ENCODE results near the gene SFMBT1.
A peak's percentile ranks its signal among the peaks of the same experiment; 100 is the strongest.

Gene SFMBT1

GRCh38 chr3:52917044-52917443 lies 128.8 kb downstream of the SFMBT1 start:
- no peak for DNase-seq (ENCODE audit: low read depth, low spot score)
- Histone ChIP-seq H3K36me3 (ENCODE audit: insufficient read depth, low read length) (no peaks in the 10 kb centered on the region), H3K4me3 (no peak overlapping the region), H3K27ac (no peak overlapping the region), H3K9me3 (ENCODE audit: low read depth, low read length) (no peaks in the 10 kb centered on the region), H3K9ac (ENCODE audit: insufficient read length) (no peak overlapping the region)
- TF ChIP-seq EZH2 (IDR thresholded peaks at IDR 0.05), result no peak
- no peak for TF ChIP-seq FOXP2 (optimal IDR thresholded peaks at IDR 0.05; ENCODE audit: control extremely low read depth, extremely low read length, insufficient read depth)
- no peak for TF ChIP-seq POLR2AphosphoS5 (IDR thresholded peaks at IDR 0.05; ENCODE audit: borderline replicate concordance, low read depth, low read length)

- TF ChIP-seq FOXP2 (optimal IDR thresholded peaks at IDR 0.05; ENCODE audit: control extremely low read depth, extremely low read length, insufficient read depth) (no peak), EZH2 (IDR thresholded peaks at IDR 0.05) (no peak), POLR2AphosphoS5 (IDR thresholded peaks at IDR 0.05; ENCODE audit: borderline replicate concordance, low read depth, low read length) (no peak)
- no peaks in the 10 kb centered on the region for H3K36me3 ChIP-seq (ENCODE audit: insufficient read depth, low read length)
- DNase-seq (ENCODE audit: low read depth, low spot score), result no peak
- no peaks in the 10 kb centered on the region for H3K9me3 ChIP-seq (ENCODE audit: low read depth, low read length)
- no peak overlapping the region for H3K4me3 ChIP-seq
- H3K9ac ChIP-seq (ENCODE audit: insufficient read length), result no peak overlapping the region
- no peak overlapping the region for H3K27ac ChIP-seq
These were observed 130.6 kb downstream of the SFMBT1 start for GRCh38 chr3:52915294-52915693.

GRCh38 chr3:52912885-52913731 lies 132.8 kb downstream of the SFMBT1 start:
- Histone ChIP-seq H3K36me3 (ENCODE audit: insufficient read depth, low read length) (no peaks in the 10 kb centered on the region), H3K9ac (ENCODE audit: insufficient read length) (no peak overlapping the region), H3K4me3 (no peak overlapping the region), H3K27ac (no peak overlapping the region), H3K9me3 (ENCODE audit: low read depth, low read length) (no peaks in the 10 kb centered on the region)
- DNase-seq (ENCODE audit: low read depth, low spot score), result no peak
- no peak for TF ChIP-seq FOXP2 (optimal IDR thresholded peaks at IDR 0.05; ENCODE audit: control extremely low read depth, extremely low read length, insufficient read depth)
- TF ChIP-seq POLR2AphosphoS5 (IDR thresholded peaks at IDR 0.05; ENCODE audit: borderline replicate concordance, low read depth, low read length), result no peak
- no peak for TF ChIP-seq EZH2 (IDR thresholded peaks at IDR 0.05)

GRCh38 chr3:52910823-52911222 lies 135.1 kb downstream of the SFMBT1 start:
- H3K4me3 ChIP-seq, result no peak overlapping the region
- no peaks in the 10 kb centered on the region for H3K36me3 ChIP-seq (ENCODE audit: insufficient read depth, low read length)
- TF ChIP-seq EZH2 (IDR thresholded peaks at IDR 0.05) (no peak), POLR2AphosphoS5 (IDR thresholded peaks at IDR 0.05; ENCODE audit: borderline replicate concordance, low read depth, low read length) (no peak), FOXP2 (optimal IDR thresholded peaks at IDR 0.05; ENCODE audit: control extremely low read depth, extremely low read length, insufficient read depth) (no peak)
- no peak overlapping the region for H3K27ac ChIP-seq
- no peak overlapping the region for H3K9ac ChIP-seq (ENCODE audit: insufficient read length)
- DNase-seq (ENCODE audit: low read depth, low spot score), result no peak
- no peaks in the 10 kb centered on the region for H3K9me3 ChIP-seq (ENCODE audit: low read depth, low read length)

GRCh38 chr3:52907497-52907896 lies 138.4 kb downstream of the SFMBT1 start:
- H3K4me3 ChIP-seq, result no peak overlapping the region
- TF ChIP-seq POLR2AphosphoS5 (IDR thresholded peaks at IDR 0.05; ENCODE audit: borderline replicate concordance, low read depth, low read length), result no peak
- H3K9me3 ChIP-seq (ENCODE audit: low read depth, low read length), result no peaks in the 10 kb centered on the region
- DNase-seq (ENCODE audit: low read depth, low spot score), result no peak
- no peak overlapping the region for H3K9ac ChIP-seq (ENCODE audit: insufficient read length)
- H3K27ac ChIP-seq, result no peak overlapping the region
- no peaks in the 10 kb centered on the region for H3K36me3 ChIP-seq (ENCODE audit: insufficient read depth, low read length)

- no peak overlapping the region for H3K4me3 ChIP-seq
- no peak for DNase-seq (ENCODE audit: low read depth, low spot score)
- TF ChIP-seq POLR2AphosphoS5 (IDR thresholded peaks at IDR 0.05; ENCODE audit: borderline replicate concordance, low read depth, low read length) (no peak), FOXP2 (optimal IDR thresholded peaks at IDR 0.05; ENCODE audit: control extremely low read depth, extremely low read length, insufficient read depth) (no peak), EZH2 (IDR thresholded peaks at IDR 0.05) (no peak)
- H3K27ac ChIP-seq, result no peak overlapping the region
- no peaks in the 10 kb centered on the region for H3K36me3 ChIP-seq (ENCODE audit: insufficient read depth, low read length)
- no peaks in the 10 kb centered on the region for H3K9me3 ChIP-seq (ENCODE audit: low read depth, low read length)
- no peak overlapping the region for H3K9ac ChIP-seq (ENCODE audit: insufficient read length)
These were observed 141.3 kb downstream of the SFMBT1 start for GRCh38 chr3:52904552-52904951.

- Histone ChIP-seq H3K9ac (ENCODE audit: insufficient read length) (no peak overlapping the region), H3K27ac (no peak overlapping the region), H3K36me3 (ENCODE audit: insufficient read depth, low read length) (no peaks in the 10 kb centered on the region), H3K4me3 (no peak overlapping the region), H3K9me3 (ENCODE audit: low read depth, low read length) (no peaks in the 10 kb centered on the region)
- TF ChIP-seq FOXP2 (optimal IDR thresholded peaks at IDR 0.05; ENCODE audit: control extremely low read depth, extremely low read length, insufficient read depth), result no peak
- TF ChIP-seq POLR2AphosphoS5 (IDR thresholded peaks at IDR 0.05; ENCODE audit: borderline replicate concordance, low read depth, low read length), result no peak
- no peak for TF ChIP-seq EZH2 (IDR thresholded peaks at IDR 0.05)
- DNase-seq (ENCODE audit: low read depth, low spot score), result no peak
These were observed 141.9 kb downstream of the SFMBT1 start for GRCh38 chr3:52904000-52904399.

- H3K27ac ChIP-seq, result no peak within 1 kb of the TSS
- H3K4me3 ChIP-seq, result peak within 1 kb of the TSS; percentile 79
- no peaks in the 10 kb centered on the region for H3K36me3 ChIP-seq (ENCODE audit: insufficient read depth, low read length)
- TF ChIP-seq POLR2AphosphoS5 (IDR thresholded peaks at IDR 0.05; ENCODE audit: borderline replicate concordance, low read depth, low read length) (no peak; the same call in 1 of the 2 replicates), FOXP2 (optimal IDR thresholded peaks at IDR 0.05; ENCODE audit: control extremely low read depth, extremely low read length, insufficient read depth) (no peak)
- peak within 1 kb of the TSS; percentile 62 for H3K9ac ChIP-seq (ENCODE audit: insufficient read length)
- H3K9me3 ChIP-seq (ENCODE audit: low read depth, low read length), result no peaks in the 10 kb centered on the region
- DNase-seq (ENCODE audit: low read depth, low spot score), result no peak
These were observed 148.4 kb downstream of the SFMBT1 start, which contains the start of gene STIMATE for GRCh38 chr3:52897130-52898122. STIMATE (minus strand) TSS chr3:52897548; CDS start chr3:52897450, 98 bp downstream.
